CD1c-positive myeloid dendritic cell (primary cell): Measurements from ENCODE around the gene GLRA2.

Experiments
- DNase-seq: peaks from one replicate; pipeline ENCODE4 v3.0.0-alpha.2; 2016; ENCODE audit errors: extremely low spot score

The GLRA2 gene

DNA sequence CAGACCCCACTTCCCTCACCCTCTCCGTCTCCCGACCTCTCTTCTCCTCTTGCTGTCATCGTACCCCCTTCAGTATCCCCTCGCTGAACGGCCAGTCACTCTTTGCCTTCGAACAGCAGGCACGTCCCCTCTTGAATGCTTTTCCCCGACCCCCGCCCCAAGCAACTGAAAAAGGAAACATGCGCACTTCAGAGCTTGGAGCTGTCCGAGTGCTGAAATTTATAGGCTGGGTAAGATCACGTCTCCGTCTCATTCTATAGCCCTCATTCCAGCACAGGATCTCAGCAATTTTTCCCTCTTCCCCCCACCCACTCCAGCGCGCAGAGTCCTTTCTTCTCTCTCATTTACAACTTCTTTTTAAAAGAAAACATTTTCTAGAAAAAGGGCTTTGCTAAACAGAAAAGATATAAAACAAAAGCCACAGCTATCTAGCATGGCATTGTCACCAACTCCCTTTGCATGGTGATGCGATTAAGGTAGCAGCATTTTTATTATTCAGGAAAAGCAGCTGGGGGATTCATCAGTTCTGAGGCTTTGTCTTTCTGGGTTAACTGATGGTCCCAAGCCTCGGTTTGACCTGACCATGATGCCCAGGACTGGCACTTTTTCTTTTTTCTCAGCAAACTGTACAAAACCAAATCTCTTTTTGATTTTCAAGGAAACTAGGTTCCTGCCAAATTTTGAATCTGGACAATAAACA, at the start of gene GLRA2:
GLRA2 (plus strand) TSS at position 247 of the 700 bp plus-strand sequence. CDS start 522 bp downstream, outside the sequence.
- DNase-seq = no peak

DNA sequence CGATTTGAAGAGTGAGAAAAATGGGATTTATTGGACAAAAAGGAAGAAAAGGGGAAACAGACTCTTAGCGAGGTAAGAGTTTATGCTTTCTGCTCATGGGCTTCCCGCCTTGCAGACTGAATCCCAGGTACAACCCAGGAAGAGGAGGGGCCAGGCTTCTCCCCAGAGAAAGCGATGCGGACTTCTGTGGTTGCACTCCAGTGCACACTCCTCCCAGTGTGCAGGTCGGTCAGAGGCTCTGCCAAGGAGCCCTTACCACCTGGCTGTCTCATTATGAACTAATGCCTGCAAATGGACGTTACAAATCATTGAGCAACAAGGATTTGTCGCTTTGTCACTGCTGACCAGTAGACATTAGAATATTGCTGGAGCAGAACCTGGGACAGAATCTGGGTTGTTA, 39.9 kb upstream of the GLRA2 start:
- no peak for DNase-seq

DNA sequence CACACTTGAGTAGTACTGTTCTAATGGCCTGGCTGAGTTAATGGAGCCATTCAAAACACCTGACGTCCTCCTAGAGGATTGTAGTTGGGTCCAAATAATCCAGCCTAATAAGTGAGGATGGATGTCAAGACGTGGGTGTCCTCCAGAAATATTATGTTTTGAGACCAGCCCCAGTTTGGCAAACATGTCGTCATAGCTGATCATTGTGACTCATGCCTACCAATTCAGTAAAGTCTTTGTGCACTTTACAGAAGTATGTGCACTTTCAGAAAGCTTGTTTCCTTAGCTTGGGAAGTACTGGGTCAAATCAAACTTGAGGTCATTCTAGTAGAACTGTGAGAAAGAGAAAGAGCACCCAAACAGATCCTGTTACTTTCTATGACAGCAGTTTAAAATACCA, 37.6 kb upstream of the GLRA2 start:
- no peak for DNase-seq

DNA sequence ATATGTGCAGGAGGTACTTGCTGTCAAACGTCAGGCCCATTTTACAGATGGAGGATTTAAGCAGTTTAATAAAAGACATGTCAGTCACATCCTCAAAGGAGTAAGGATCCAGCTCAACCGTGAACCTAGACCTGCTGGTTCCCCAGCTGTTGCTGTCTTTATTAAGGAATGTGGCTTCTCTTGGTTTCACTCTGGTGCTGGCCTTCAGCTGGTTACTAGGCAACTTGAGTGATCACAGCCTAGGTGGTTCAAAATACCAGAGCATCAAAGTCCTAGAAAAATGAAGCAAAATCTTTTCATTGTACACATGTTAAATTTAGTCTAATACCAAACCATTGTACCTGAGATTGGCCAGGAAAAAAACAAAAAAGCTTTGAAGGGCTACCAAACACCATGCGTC, 32.7 kb upstream of the GLRA2 start:
- DNase-seq = no peak

DNA sequence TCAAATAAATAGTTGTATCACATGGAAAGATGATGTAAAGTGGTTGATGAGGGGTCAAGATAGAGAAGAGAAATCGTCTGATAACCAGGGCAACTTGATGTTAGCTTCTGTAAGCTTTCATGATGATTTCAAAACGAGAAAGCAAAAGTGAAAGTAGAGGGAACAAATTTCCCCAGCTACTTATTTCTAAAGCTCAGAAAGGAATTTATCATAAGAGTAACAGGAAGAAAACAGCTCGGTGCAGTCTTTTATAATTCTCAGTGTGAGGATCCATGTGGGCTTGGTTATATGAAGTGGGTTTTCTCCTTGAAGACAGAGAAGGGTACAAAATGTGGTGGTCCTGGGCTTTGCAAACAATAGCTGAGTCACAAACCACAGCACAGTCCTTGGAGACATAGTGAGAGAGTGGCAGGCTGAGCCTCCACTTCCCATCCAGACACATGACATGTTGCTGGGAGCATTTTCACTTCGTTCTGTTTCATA, 32.1 kb upstream of the GLRA2 start:
- DNase-seq = peak; percentile 14

DNA sequence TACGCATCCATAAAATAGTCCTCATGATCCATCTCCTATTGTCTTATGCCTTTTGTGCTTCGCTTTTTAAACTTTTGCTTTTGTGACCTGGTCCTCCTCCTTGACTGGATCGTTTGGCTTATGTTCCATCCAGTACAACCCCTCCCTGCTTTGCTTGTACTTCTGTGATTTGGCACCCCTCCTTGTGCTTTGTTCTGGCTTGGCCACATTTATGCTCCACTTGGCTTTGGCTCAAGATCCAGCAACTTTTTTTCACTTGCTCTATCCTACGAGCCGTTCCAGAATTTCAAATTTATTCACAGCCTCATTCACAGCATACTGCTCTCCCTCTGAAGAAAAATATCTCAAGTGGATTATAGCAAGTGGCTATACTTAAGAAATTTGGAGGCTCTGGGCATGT, 28.0 kb upstream of the GLRA2 start:
- DNase-seq = no peak

DNA sequence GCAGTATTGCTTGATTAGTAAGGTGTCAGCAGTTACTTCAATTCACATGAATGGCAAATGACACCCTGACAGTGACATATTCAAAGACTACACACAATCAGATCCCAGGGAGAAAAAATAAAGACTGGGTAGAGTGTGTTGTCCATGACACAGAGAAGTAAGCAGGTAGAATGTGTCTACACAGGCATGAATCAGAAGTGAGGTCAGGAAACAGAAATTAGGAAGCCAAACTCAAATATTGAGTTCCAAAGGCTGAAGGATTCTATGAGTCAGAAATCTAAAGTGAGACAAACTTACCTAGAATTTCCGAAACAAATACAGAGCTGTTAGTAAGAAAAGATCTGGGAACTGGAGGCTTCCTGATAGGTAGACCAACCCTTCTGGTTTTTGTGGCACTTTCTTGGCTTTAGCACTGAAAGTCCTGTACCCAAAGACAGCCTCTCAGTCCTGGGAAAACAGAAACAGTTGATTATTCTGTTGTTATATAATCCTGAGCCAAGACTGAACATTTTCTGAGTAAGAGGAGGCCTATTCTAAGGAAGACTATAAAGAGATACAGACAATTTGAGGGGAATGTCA, 24.3 kb upstream of the GLRA2 start:
- no peak for DNase-seq

DNA sequence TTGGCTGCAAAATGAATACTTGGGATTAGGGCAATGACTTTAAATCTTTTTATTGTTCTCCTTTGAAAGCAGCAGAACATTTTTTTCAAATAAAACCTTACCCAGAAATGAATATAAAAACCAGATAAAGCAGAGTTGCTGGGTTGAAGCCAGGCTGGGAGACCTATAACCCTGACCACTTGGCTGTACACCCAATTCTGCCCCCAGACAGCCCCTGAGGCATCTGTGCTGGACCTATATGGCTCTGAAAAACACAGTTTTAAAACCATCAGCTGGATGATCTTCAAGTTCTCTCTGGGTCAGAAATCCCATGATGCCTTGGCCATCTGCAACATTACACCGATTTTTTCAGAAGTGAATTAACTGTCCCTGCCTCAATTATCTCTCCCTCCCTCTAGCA, 23.7 kb upstream of the GLRA2 start:
- DNase-seq = no peak

DNA sequence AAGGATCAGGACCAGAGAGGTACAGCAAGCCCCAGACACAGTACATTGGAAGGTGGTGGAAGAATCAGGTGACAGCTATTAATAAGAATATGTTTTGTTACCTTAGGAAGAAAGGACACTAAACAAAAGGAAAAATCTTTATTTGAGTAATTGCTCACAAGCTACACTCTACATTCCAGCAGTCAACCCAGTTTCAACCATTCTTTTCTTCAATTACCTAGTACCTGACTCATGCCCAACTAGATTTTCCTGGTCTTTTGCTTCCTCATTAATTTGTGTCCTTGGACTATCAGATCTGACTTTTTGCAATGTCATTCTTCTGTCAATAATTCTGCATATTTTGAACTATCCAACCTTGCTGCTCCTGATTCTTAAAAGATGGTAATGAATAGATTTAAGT, 22.5 kb upstream of the GLRA2 start:
- DNase-seq = no peak

DNA sequence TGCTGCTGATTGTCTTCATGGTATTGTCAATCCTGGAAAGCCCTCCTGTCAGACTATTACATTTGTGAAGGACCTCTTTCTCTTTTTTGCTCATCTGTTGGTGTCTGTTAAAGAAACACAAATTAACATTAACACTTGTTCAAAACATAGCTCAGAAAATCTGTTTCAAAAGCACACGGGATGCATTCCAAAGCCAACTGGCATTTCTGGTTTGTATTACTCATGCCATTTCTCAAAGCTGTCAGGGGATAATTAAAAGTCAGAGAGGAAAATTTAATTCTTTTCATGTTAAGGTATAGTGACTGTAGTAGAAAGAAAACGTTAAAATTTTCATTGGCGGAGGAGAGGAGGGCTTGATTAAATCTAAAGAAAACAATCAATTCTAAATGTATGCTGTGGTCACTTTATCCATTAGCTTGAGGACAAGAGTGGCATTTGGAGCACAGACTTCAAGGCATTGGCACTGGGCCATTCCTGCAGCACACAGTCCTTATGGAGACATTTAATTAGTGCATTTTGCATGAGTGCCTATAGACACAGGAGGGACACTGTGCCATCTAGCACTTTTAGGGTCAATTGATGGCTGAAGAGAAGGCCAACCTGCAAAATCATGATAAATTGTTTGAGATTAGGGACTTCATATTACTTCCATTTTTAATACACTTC, 21.2 kb upstream of the GLRA2 start:
- DNase-seq = no peak

DNA sequence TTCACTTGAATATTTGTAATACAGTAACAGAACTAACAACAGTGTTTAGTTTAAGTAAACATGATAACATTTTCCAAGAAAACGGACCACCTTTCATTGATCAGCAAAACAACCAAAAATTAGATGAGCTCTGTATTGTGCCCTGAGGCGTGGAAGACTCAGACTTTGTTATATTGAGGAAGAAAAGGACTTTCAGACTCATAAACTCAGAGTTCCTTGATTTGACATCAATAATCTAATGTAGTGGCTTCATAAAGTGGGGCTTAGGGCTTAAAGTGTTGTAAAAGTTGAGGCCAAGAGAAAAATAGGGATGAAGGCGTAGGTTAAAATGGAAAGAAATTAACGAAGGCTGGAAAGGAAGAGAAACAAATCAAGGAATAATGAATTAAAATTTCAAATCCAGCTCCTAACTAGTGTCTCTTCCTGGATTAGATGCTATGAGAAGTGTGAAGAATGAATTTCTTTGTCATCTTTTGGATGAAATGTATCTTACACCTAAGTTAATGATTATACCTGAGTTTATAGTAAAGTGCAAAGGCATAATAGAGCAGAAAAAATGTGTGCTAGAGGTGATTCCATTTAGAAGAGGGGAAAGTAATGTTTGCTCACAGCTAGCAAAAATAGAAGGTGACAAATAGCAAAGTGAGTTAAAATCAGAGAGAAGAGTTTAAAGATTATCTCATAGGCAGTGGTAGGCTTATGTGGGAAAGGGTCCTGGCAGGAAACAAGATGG, 19.8 kb upstream of the GLRA2 start:
- DNase-seq = no peak

DNA sequence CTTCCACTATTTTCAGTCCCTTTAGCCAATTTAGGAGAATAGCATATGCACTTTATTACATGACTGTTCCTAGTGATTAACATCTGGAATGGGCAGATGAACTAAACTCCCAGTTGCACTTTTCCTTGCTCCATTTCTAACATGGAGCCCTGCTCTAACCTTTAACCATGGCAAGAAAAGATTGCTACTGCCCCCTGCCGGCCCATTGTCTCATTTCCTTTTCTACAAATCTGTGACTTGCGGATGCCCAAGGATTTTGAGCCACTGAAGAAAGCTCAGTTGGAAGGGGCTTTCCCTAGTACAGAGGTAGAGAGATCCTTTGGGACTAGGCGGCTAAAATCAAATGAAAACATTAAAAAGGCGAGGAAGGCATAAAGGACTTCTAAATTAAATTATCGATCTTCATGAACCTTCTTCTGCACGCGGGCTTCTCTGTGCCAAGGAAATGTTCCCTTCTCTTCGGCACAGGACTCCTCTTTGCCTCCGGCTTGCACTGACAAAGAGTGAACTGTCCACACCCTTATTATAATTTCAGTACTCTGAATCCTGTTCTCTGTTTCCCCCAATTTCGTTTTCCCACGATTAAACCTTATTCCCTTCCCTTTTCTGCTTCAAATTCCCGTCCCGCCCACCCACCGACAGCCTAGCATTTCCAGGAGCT, 577 bp upstream of the GLRA2 start:
- peak; percentile 30 for DNase-seq

DNA sequence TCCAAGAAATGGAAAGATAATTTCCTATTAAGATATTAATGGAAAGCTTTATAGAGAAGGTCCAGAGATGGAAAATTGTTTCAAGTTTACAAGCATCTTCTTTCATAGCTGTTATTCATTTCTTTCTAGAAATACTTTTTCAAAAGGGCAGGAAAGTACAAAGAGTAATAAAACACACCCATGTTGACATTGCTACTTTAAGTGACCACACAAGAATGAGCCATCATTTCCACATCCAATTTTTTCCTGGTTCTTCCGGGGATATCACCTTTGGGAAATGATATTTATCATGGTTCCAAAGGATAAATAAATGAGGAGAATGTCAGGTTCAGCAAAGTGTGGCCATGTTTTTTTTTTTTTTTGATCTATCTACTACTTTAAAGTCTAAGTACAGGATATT, 4.5 kb downstream of the GLRA2 start:
- no peak for DNase-seq

DNA sequence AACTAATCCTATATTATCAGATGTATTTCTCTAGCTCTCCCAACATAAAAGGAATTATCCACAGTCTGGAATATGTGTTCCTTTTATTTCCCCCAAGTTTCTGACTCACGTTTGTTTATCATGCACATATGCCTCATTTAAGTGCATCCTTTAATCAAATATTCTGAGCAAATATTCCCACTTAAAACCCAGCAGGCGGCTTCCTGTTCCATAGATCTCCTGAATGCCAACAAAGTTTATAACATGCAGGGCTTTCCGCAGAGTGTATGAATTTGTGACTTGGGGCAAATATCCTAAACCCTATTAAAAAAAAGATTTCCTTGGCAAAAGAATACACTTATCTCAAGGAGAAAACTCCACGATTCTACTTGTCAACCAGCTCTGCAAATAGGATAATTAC, 16.9 kb downstream of the GLRA2 start:
- no peak for DNase-seq

DNA sequence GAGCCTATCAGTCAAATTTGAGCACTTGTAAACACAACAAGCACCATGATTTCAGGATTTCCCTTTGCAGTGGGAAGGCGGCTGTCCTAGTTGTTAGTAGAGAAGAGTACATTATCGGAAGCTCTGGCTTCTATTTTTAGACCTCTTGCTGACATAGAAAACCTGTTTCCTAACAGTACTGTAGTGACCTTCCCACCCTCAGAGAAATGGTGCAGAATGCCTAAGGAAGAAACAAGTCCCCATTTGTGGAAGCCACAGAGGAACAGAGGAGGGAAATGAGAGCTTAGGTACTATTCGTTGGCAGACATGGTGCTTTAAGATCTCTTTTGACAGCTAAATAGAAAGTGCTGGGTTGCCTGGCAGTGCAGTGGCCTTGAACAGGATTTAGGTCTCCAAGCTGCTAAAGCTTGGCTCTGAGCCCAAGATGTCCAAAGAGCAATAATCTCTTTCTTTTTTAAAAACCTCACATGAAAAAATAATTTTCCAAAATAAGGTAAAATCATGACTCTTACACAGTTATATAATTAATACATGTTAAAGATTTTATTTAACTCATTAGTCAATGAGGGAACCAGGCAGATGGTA, 24.9 kb downstream of the GLRA2 start:
- DNase-seq = no peak

DNA sequence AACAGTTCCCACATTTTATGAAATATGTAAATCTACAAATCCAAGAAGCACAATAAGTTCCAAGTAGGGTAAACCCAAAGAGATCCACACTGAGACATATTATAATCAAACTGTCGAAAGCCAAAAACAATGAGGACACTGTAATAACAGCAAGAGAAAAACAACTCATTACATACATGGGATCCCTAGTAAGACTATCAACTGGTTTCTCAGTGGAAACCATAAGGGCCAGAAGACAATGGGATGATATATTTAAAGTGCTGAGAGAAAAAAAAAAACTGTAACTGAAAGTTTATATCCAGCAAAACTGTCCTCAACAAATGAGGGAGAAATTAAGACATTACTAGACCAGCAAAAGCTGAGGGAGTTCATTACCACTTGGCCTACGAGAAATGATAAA, 34.7 kb downstream of the GLRA2 start:
- no peak for DNase-seq

DNA sequence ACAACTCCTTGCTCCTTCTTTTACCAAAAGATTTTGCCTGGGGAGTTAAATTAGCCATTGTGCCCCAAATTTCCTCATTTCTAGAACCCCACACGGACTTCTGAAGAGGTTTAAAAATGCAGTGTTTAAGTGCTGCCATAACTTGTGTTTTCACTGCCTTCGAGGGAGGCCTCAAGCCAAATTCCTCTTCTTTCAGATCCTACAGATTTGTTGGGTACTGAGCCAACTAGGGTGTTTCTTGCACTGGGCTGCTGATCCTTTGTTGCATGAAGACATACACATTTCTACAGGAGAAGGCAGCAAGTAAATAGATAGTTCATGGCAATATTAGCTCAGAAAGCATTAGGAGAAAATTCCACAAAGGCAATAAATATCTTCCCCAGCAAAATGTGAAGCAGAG, 43.8 kb downstream of the GLRA2 start:
- no peak for DNase-seq

DNA sequence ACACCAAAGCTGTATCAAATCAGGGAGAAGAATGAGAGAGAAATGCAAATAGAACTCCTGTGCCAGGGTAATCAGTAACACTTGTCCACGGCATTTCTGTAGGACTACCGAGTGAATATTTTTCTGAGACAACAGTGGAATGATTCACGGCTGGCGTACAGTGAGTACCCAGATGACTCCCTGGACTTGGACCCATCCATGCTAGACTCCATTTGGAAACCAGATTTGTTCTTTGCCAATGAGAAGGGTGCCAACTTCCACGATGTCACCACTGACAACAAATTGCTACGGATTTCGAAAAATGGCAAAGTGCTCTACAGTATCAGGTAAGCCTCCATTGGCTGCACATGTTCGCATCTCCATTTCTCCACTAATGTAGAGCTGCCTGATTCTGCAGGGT, 51.7 kb downstream of the GLRA2 start:
- no peak for DNase-seq

DNA sequence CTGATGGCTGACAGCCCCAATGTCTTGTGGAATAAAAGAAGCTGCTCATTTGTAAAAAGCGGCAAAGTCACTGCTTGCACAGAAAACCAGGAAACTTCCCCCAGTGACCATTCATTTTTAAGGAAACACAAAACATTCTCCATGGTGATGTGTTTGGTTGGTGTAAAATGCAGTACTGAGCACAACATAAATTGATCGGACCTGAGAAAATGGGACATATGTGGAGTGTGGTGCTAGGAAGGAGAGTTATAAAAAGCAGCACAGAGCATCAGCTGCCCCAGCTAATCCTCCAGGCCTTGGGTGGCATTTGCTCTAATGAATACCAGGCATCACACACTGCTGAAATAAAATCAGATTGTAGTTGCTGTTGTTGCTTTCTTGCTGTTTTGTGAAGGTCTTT, 55.2 kb downstream of the GLRA2 start:
- DNase-seq = no peak

DNA sequence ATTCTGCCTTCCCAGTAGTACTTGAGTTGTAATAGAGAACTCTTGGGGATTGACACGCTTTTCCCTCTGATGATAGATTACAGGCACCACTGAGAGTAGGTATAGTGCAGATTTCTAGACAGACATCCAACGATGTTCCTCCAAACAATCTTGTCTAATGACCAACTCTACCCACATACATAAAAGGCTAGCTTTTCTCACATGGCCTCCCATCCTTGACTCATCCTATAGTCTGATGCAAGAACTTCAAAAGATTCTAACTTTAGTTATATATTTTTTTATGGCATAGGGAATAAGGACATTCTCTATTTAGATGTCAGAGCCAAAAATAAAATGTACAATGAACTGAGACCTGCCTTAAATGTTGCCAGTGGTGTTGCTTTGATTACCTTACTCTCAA, 60.9 kb downstream of the GLRA2 start:
- no peak for DNase-seq

DNA sequence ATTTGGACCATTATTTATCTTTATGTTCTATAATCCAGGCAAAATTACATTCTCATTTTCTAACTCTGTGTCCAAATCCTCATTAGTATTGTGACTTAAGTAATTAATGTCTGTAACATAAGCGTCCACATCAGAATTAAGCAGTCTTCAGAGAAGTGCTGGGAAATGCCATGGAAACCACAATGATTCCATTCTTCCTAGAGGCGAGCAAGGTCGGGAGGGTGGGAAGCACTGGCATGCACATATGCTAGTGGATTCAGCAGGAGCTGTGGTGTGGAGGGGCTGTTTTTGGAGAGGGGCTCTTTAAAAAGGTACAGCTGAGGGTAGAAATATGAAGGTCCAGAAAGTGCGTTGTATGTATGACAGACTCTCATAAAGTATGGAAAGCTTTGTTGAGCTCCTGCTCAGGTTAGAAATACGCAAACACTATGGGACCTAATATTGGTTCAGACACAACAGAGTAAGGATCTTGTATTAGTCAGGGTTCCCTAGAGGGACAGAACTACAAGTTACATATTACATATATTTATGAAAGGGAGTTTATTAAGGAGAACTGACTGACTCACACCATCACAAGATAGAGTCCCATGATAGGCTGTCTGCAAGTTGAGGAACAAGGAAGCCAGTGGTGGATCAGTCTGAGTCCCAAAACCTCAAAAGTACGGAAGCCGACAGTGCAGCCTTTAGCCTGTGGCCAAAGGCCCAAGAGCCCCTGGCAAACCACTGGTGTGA, 61.5 kb downstream of the GLRA2 start:
- DNase-seq = no peak
